BE2C (cell line): ENCODE measurements around the gene RRP1.

Experiments
- DNase-seq: peaks from one replicate; pipeline ENCODE4 v3.0.0-alpha.2; 2020
- H3K27me3 ChIP-seq: fragments of 250-450 bp; sonication (Bioruptor Pico); 2 replicates; pipeline ENCODE4 v1.5.1; 2020; ENCODE audit warnings: mild to moderate bottlenecking
- H3K36me3 ChIP-seq: fragments of 250-450 bp; sonication (Bioruptor Pico); 2 replicates; pipeline ENCODE4 v1.5.1; 2020; ENCODE audit warnings: mild to moderate bottlenecking
- H3K4me1 ChIP-seq: fragments of 250-450 bp; sonication (Bioruptor Pico); 2 replicates; pipeline ENCODE4 v1.5.1; 2020
- H3K4me3 ChIP-seq: 2 replicates; pipeline ENCODE4 v1.5.1; 2011; ENCODE audit warnings: low read depth, low read length
- H3K9me3 ChIP-seq: fragments of 250-450 bp; sonication (Bioruptor Pico); 2 replicates; pipeline ENCODE4 v1.5.1; 2020
- TF ChIP-seq, protein P1 (sequence below): IDR thresholded peaks from 2 replicates; pipeline ENCODE4 v1.5.1; 2012; ENCODE audit warnings: mild to moderate bottlenecking, low read depth, low read length

RRP1 gene

DNA sequence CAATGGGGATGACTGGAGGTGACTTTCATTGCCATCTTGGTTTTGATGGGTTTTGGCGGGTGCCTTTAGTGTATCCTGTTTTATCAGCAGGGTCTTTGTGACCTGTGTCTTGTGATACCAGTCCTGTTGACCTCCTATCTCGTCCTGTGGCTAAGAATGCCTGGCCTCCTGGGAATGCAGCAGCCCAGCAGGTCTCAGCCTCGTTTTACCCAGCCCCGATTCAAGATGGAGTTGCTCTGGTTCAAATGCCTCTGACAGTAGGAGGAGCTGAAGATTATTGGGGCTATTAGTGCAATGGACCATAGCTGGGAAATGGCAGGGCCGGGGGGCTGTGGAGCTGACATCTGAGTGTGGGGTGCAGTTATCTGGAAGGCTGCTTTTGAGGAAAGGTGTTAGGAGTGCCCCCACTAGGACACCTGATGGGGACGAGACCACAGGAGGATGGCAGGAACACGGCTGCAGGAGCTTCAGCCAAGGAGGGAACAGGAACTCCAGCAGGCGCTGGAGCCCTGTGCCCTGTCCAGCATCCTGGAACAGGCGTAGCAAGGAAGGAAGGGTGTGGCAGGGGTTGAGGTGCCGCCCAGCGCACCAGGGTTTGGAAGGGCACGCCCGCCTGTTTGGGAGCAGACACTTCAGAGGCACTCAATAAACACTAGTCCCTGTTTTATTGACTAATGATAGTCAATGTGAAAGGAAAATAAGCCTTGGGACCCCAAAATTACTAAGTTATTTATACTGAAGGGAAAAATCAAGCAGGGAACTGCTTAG is 60.3 kb downstream of the RRP1 start:
- H3K9me3 ChIP-seq = no peaks in the 10 kb centered on the region
- H3K4me1 ChIP-seq = no peaks in the 10 kb centered on the region
- no peak overlapping the region for H3K4me3 ChIP-seq
- TF ChIP-seq, protein P1, sequence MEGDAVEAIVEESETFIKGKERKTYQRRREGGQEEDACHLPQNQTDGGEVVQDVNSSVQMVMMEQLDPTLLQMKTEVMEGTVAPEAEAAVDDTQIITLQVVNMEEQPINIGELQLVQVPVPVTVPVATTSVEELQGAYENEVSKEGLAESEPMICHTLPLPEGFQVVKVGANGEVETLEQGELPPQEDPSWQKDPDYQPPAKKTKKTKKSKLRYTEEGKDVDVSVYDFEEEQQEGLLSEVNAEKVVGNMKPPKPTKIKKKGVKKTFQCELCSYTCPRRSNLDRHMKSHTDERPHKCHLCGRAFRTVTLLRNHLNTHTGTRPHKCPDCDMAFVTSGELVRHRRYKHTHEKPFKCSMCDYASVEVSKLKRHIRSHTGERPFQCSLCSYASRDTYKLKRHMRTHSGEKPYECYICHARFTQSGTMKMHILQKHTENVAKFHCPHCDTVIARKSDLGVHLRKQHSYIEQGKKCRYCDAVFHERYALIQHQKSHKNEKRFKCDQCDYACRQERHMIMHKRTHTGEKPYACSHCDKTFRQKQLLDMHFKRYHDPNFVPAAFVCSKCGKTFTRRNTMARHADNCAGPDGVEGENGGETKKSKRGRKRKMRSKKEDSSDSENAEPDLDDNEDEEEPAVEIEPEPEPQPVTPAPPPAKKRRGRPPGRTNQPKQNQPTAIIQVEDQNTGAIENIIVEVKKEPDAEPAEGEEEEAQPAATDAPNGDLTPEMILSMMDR = no peak
- no peaks in the 10 kb centered on the region for H3K36me3 ChIP-seq
- no peak for DNase-seq
- H3K27me3 ChIP-seq = no peaks in the 10 kb centered on the region

DNA sequence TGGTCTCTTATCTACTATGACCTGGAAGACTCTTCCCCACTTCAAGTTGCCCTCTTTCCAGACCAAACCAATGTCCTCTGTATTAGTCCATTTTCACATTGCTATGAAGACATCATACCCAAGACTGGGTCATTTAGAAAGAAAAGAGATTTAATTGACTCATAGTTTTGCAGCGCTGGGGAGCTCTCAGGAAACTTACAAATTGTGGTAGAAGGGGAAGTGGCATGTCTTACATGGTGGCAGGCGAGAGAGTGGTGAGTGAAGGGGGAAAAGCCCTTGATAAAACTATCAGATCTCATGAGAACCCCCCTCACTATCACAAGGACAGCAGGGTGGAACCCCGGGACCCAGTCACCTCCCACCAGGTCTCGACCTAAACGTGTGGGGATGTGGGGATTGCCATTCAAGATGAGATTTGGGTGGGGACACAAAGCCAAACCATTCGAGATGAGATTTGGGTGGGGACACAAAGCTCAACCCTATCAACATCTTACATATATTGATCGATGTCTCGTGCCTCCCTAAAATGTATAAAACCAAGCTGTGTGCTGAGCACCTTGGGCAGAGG is 61.4 kb downstream of the RRP1 start:
- Histone ChIP-seq H3K4me1 (no peaks in the 10 kb centered on the region), H3K36me3 (no peaks in the 10 kb centered on the region), H3K4me3 (no peak overlapping the region), H3K27me3 (no peaks in the 10 kb centered on the region), H3K9me3 (no peaks in the 10 kb centered on the region)
- TF ChIP-seq, protein P1 = no peak
- DNase-seq = no peak

DNA sequence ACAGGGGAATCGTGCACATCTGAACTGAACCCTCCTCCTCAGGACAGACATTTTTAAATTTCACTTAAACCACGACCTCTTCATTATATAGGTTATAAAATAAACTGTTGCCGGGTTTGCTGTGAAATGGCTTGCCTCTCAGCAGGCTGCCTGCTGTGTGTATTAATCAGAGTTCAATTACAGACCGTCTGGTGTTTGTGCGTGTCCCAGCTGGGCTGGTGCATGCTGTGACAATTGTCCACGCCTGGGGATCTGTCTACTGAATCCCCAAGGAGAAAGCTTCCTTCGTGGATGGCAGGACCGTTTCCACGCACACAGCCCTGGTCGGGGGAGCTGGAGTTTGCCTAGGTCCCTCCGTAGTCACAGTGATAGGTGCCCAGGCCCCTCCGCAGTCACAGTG is 62.2 kb downstream of the RRP1 start:
- Histone ChIP-seq H3K4me1 (no peaks in the 10 kb centered on the region), H3K9me3 (no peaks in the 10 kb centered on the region), H3K27me3 (no peaks in the 10 kb centered on the region), H3K4me3 (no peak overlapping the region), H3K36me3 (no peaks in the 10 kb centered on the region)
- TF ChIP-seq, protein P1 = no peak
- DNase-seq = no peak

DNA sequence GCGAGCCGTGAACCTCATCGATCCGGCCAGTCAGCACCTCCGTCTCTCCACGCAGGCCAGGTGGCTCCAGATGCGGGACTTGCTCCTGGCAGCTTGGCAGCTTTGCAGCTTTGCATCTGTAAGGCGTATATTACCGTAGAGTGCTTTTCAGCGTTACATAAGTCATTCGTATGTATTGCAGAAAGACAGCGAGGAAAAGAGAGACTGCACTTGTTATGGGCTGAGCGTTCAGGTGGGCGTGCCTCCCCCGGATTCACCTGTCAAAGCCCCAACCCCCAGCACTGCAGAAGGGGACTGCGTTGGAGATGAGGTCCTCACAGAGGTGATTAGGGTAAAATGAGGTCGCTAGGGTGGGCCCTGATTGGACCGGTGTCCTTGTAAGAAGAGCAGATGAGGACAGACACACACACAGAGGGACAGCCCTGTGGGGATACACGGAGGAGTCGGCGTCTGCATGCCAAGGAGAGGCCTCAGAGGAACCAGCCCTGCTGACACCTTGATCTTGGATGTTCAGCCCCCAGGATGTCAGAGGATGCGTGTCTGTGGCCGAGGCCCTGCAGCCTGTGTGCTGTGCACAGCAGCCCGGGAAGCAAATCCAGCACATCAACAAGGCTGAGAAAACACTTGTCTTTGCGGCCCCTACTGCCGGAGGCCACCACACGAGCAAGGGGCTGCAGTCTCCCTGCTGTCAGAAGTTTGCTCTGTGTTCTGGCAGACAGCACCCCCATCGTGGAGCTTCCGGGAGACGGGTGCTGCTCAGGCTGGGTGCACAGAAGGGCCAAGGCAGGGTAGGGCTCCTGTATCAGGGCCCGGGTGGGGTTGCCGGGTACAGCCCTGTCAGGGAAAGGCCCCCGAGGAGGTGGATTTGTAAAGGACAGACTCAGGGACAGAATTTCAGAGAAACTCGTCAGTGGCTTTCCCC is 64.7 kb downstream of the RRP1 start:
- Histone ChIP-seq H3K9me3 (no peaks in the 10 kb centered on the region), H3K4me3 (no peak overlapping the region), H3K27me3 (no peaks in the 10 kb centered on the region), H3K4me1 (no peaks in the 10 kb centered on the region), H3K36me3 (no peaks in the 10 kb centered on the region)
- DNase-seq = no peak
- TF ChIP-seq, protein P1 = no peak
